GM12878 (cell line): ENCODE measurements around the gene FLT1. TPM values are rescaled to one million over a fixed set of nuclear protein-coding genes. Genes with fewer than 3 reads are reported as not detected.

Experiments
- BACH1 ChIP-seq: fragments of 450-650 bp; IDR thresholded peaks from 2 replicates; pipeline ENCODE4 v1.6.1; 2017; ENCODE audit warnings: mild to moderate bottlenecking, borderline replicate concordance
- BHLHE40 ChIP-seq, 2 experiments: fragments of 450-650 bp in 1 of 2; IDR thresholded peaks; 2 replicates each; pipeline ENCODE4 v1.6.1; 2011 to 2017; ENCODE audit warnings: low read depth in 2 of 2, borderline replicate concordance in 1 of 2, improper control_type of control experiment in 1 of 2, low read length in 1 of 2, mild to moderate bottlenecking in 1 of 2
- DPF2 ChIP-seq: fragments of 450-650 bp; IDR thresholded peaks from 2 replicates; pipeline ENCODE4 v1.6.1; 2017; ENCODE audit warnings: mild to moderate bottlenecking
- IRF4 ChIP-seq: IDR thresholded peaks from 2 replicates; pipeline ENCODE4 v1.6.1; 2011; ENCODE audit warnings: low read depth, low read length
- KDM1A ChIP-seq: fragments of 200-600 bp; sonication (generic); IDR thresholded peaks from 2 replicates; pipeline ENCODE4 v1.6.1; 2016; ENCODE audit warnings: borderline replicate concordance
- MTA3 ChIP-seq: IDR thresholded peaks from 2 replicates; pipeline ENCODE4 v1.6.1; 2012; ENCODE audit warnings: low read length, inconsistent platforms, borderline replicate concordance
- MYB ChIP-seq: fragments of 150-350 bp; IDR thresholded peaks from 2 replicates; pipeline ENCODE4 v1.6.1; 2014; ENCODE audit warnings: mild to moderate bottlenecking, low read depth, low read length, borderline replicate concordance
- RB1 ChIP-seq: fragments of 450-650 bp; formaldehyde crosslinking; IDR thresholded peaks from 2 replicates; pipeline ENCODE4 v1.6.1; 2017; ENCODE audit warnings: mild to moderate bottlenecking, borderline replicate concordance
- SP1 ChIP-seq: IDR thresholded peaks from one replicate; pipeline ENCODE4 v1.6.1; 2011; ENCODE audit warnings: low read depth, low read length
- SREBF2 ChIP-seq: IDR thresholded peaks from 2 replicates; pipeline ENCODE4 v1.6.1; 2012; ENCODE audit warnings: mild to moderate bottlenecking, low read length
- polyA plus RNA-seq, 11 experiments: library from polyadenylated mRNA; depleted of rRNA in 4 of 11; unstranded in 6 of 11; stranded (reverse) in 5 of 11; fragments of >200 nt; fragmentation: Nextera tagmentation in 4 of 11; fragmentation: Illumina TruSeq in 1 of 11; extraction: Ambion mirVana in 4 of 11; extraction: Trizol in 1 of 11; gene quantifications; 1 replicate in 1 of 11; 2 replicates in 10 of 11; pipeline versions ENCODE4 v1.2.1 to v1.2.3, GENCODE V29; 2011 to 2016; ENCODE audit warnings: inconsistent platforms in 2 of 11, missing spikeins in 2 of 11, low read depth in 1 of 11
- total RNA-seq, 4 experiments: library from RNA; depleted of rRNA in 3 of 4; stranded (reverse); fragments of >200 nt in 3 of 4; fragmentation: Illumina TruSeq in 1 of 4; extraction: Trizol in 1 of 4; gene quantifications; 2 replicates each; pipeline versions ENCODE4 v1.2.1 to v1.2.3, GENCODE V29; 2013 to 2021
- TF ChIP-seq, protein P1 (sequence below): IDR thresholded peaks from 2 replicates; pipeline ENCODE4 v1.6.1; 2012; ENCODE audit warnings: low read depth, low read length, improper control_type of control experiment
- TF ChIP-seq, protein P2 (sequence below): fragments of 450-650 bp; IDR thresholded peaks from 2 replicates; pipeline ENCODE4 v1.6.1; 2017; ENCODE audit warnings: low read depth, mild to moderate bottlenecking, moderate library complexity

FLT1 gene
- total and polyA plus RNA-seq, 10 of the 15 experiments (the other 5 are each of a cell fraction or from before 2014, with no cell fraction given): 0.55 to 5.6 (median 0.84) TPM

GRCh38 chr13:28527629-28528028, 32.7 kb upstream of the FLT1 start (continued):
- TF ChIP-seq, protein P1, sequence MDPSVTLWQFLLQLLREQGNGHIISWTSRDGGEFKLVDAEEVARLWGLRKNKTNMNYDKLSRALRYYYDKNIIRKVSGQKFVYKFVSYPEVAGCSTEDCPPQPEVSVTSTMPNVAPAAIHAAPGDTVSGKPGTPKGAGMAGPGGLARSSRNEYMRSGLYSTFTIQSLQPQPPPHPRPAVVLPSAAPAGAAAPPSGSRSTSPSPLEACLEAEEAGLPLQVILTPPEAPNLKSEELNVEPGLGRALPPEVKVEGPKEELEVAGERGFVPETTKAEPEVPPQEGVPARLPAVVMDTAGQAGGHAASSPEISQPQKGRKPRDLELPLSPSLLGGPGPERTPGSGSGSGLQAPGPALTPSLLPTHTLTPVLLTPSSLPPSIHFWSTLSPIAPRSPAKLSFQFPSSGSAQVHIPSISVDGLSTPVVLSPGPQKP: no peak
- TF ChIP-seq KDM1A: no peak
- 0 out of 4 replicates have a peak, but pooled peaks of 1 of the 2 experiments have one; percentile 18 for TF ChIP-seq BHLHE40 (IDR thresholded peaks at IDR 0.05; ENCODE audit: borderline replicate concordance in 1 of 2, low read depth in 2 of 2, low read length in 1 of 2)
- TF ChIP-seq MYB: 0 out of 2 replicates have a peak, but pooled peaks have one; percentile 37
- no peak for TF ChIP-seq SREBF2
- no peak for TF ChIP-seq IRF4
- no peak for TF ChIP-seq MTA3
- TF ChIP-seq, protein P2, sequence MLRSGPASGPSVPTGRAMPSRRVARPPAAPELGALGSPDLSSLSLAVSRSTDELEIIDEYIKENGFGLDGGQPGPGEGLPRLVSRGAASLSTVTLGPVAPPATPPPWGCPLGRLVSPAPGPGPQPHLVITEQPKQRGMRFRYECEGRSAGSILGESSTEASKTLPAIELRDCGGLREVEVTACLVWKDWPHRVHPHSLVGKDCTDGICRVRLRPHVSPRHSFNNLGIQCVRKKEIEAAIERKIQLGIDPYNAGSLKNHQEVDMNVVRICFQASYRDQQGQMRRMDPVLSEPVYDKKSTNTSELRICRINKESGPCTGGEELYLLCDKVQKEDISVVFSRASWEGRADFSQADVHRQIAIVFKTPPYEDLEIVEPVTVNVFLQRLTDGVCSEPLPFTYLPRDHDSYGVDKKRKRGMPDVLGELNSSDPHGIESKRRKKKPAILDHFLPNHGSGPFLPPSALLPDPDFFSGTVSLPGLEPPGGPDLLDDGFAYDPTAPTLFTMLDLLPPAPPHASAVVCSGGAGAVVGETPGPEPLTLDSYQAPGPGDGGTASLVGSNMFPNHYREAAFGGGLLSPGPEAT: peak; percentile 18; the same call in 1 of the 2 replicates
- TF ChIP-seq BACH1: no peak
- TF ChIP-seq RB1: no peak
- no peak for TF ChIP-seq SP1
- 0 out of 2 replicates have a peak, but pooled peaks have one; percentile 45 for TF ChIP-seq DPF2
